Esophagus squamous epithelium (tissue), 5 donors: ENCODE measurements around the gene KIF7. TPM values are rescaled to one million over a fixed set of nuclear protein-coding genes. Genes with fewer than 3 reads are reported as not detected.

Experiments
- DNase-seq: peaks from one replicate; lab custom pipeline; 2025; lab: John Stamatoyannopoulos, UW
- H3K27ac ChIP-seq, 4 donors: fragments of 200-600 bp; sonication (generic); one replicate each; pipeline ENCODE4 v1.5.1; 2016 to 2019; ENCODE audit warnings: mild to moderate bottlenecking in 1 of 4
- H3K27me3 ChIP-seq, 4 donors: fragments of 200-600 bp; sonication (generic); 1 replicate in 3 of 4; 2 replicates in 1 of 4; pipeline versions ENCODE4 v1.5.1 to v1.6.0; 2017 to 2021; ENCODE audit warnings: antibody characterized with exemption in 1 of 4
- H3K36me3 ChIP-seq, 3 donors: fragments of 200-600 bp; sonication (generic); one replicate each; pipeline ENCODE4 v1.5.1; 2016 to 2019
- H3K4me1 ChIP-seq, 3 donors: fragments of 200-600 bp; sonication (generic); one replicate each; pipeline ENCODE4 v1.5.1; 2017 to 2019
- H3K4me3 ChIP-seq, 4 donors: fragments of 200-600 bp; sonication (generic); 1 replicate in 3 of 4; 2 replicates in 1 of 4; pipeline ENCODE4 v1.5.1; 2016 to 2019; ENCODE audit warnings: mild to moderate bottlenecking in 2 of 4, moderate library complexity in 1 of 4
- H3K9me3 ChIP-seq, 3 donors: fragments of 200-600 bp; sonication (generic); one replicate each; pipeline ENCODE4 v1.5.1; 2016 to 2019
- POLR2A ChIP-seq, 4 donors: fragments of 450-650 bp; IDR thresholded peaks; one replicate each; pipeline ENCODE4 v1.6.1; 2017; ENCODE audit warnings: antibody characterized with exemption in 4 of 4, mild to moderate bottlenecking in 4 of 4, moderate library complexity in 3 of 4
- WGBS, 2 donors: methylation state at CpG; one replicate each; pipeline ENCODE4 v1.1.5; 2018; 5-methylcytosine and 5-hydroxymethylcytosine counted together
- intact Hi-C: fragments of 100-400 bp; cut with DNase I; formaldehyde crosslinking; loops from one replicate; pipeline ENCODE4 v1.15.0; 2022
- total RNA-seq, 4 donors: library from RNA; depleted of rRNA; stranded (reverse); fragments of >200 nt; gene quantifications; one replicate each; pipeline ENCODE4 v1.1.0, GENCODE V29; 2016
- TF ChIP-seq, protein P1 (sequence below), 6 experiments: fragments of 450-650 bp in 4 of 6; fragments of 200-600 bp in 2 of 6; sonication (generic) in 2 of 6; IDR thresholded peaks; one replicate each; pipeline ENCODE4 v1.5.1; 2016 to 2019; ENCODE audit warnings: antibody characterized with exemption in 6 of 6, mild to moderate bottlenecking in 4 of 6, moderate library complexity in 4 of 6
- donor health status: DM: yes; HTN: yes; CAD: no.

The KIF7 gene
- total RNA-seq, 4 donors from 2014 or later = 0.35 to 3.4 (median 0.54) TPM

DNA sequence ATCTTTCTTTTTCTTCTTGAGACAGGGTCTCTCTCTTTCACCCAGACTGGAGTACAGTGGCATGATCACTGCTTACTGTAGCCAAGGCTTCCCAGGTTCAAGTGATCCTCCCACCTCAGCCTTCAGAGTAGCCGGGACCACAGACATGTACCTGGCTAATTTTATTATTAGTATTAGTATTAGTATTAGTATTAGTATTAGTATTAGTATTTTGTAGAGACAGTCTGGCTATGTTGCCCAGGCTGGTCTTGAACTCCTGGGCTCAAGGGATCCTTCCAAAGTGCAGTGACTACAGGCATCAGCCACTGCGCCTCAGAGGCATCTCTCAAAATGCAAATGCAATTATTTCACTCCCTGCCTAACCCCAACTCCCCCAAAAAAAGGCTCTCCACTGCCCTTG lies 1.7 kb downstream of the KIF7 start:
- TF ChIP-seq, protein P1, sequence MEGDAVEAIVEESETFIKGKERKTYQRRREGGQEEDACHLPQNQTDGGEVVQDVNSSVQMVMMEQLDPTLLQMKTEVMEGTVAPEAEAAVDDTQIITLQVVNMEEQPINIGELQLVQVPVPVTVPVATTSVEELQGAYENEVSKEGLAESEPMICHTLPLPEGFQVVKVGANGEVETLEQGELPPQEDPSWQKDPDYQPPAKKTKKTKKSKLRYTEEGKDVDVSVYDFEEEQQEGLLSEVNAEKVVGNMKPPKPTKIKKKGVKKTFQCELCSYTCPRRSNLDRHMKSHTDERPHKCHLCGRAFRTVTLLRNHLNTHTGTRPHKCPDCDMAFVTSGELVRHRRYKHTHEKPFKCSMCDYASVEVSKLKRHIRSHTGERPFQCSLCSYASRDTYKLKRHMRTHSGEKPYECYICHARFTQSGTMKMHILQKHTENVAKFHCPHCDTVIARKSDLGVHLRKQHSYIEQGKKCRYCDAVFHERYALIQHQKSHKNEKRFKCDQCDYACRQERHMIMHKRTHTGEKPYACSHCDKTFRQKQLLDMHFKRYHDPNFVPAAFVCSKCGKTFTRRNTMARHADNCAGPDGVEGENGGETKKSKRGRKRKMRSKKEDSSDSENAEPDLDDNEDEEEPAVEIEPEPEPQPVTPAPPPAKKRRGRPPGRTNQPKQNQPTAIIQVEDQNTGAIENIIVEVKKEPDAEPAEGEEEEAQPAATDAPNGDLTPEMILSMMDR (IDR thresholded peaks at IDR 0.05) = no peak
- no peak for TF ChIP-seq POLR2A (IDR thresholded peaks at IDR 0.05)
- no peaks in the 10 kb centered on the region for H3K9me3 ChIP-seq
- no peaks in the 10 kb centered on the region for H3K36me3 ChIP-seq
- WGBS, 2 donors = 82 to 93% methylated on average over 2 of the region's 2 CpGs
- H3K27ac ChIP-seq = no peak overlapping the region
- no peak overlapping the region for H3K4me3 ChIP-seq
- H3K4me1 ChIP-seq = peaks cover 9 to 20% (median 9%) of the 10 kb centered on the region in 3 donors
- peaks cover 0 to 31% (median 0%) of the 10 kb centered on the region in 4 donors for H3K27me3 ChIP-seq
- DNase-seq = no peak
- intact Hi-C loops = no loop called here

DNA sequence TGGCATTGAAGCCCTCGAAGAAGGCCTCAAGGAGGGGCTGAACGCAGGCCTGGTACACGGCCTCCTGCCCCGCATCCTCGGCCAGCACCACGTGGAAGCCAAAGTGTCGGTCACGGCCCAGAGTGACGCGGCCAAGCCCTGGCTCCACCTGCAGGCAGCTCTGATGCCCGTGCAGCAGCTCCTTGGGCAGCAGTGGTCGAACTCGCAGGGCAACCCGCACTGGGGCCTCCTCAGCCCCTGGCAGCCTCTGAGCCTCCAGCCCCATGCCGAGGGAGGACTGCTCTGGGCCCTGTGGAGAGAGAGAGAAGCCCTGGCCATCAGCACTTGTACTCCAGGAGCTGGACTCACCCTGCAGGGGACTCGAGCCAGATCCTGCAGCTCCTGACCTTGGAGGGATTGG lies 2.6 kb downstream of the KIF7 start:
- DNase-seq = no peak
- no peak for TF ChIP-seq POLR2A (IDR thresholded peaks at IDR 0.05)
- TF ChIP-seq, protein P1 (IDR thresholded peaks at IDR 0.05) = no peak

DNA sequence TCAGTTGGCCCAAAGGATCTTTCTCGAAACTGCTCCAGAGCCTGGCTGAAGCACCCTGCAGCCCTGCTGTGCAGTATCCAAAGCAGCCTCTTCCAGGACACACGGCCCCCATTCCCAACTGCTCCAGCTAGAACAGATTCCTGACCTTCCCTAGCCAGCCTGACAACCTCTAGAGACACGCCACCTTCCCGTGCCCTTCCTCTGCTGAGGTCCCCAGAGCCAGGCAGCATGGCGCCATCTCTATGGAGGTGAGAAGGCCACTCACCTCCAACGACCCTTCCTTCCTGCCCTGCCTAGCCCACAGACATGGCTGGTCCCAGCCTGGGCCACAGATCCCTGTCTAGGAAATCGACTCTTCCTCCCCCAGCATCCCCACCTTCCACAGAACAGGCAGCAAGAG lies 3.1 kb downstream of the KIF7 start:
- intact Hi-C loops = no loop called here
- WGBS, 2 donors = 80 to 84% methylated on average over 4 to 6 of the region's 7 CpGs

More for the DNA sequence above, 2.6 kb downstream of the KIF7 start:
- Histone ChIP-seq H3K4me1 (peaks cover 9 to 20% (median 9%) of the 10 kb centered on the region in 3 donors), H3K27me3 (peaks cover 0 to 31% (median 0%) of the 10 kb centered on the region in 4 donors), H3K4me3 (no peak overlapping the region), H3K36me3 (no peaks in the 10 kb centered on the region), H3K27ac (no peak overlapping the region), H3K9me3 (no peaks in the 10 kb centered on the region)
- 83% methylated on average over 1 to 3 of the region's 16 CpGs for WGBS, 2 donors
- intact Hi-C loops = no loop called here

DNA sequence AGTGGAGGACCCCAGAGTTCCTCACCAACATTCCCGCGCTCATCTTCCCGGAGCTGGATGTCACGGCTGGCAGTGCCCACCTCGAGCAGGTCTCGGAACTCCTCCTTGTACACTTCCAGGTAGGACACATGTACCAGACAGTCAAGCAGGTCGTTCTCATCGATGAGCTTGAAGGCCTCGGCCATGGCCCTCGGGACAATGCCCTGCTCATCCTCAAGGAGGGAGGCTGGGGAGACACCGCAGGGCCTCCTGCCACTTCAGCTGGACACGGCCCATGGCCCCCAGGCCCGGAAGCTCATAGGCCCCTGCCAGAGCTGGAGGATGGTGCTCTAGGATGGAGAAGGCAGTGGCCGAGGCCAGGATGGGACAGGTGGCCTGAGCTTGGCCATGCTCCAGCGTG lies 5.6 kb downstream of the KIF7 start:
- H3K27me3 ChIP-seq = peaks cover 0 to 14% (median 0%) of the 10 kb centered on the region in 4 donors
- H3K4me3 ChIP-seq = no peak overlapping the region
- H3K4me1 ChIP-seq = peaks cover 3 to 15% (median 6%) of the 10 kb centered on the region in 3 donors
- H3K9me3 ChIP-seq = no peaks in the 10 kb centered on the region
- no peak for TF ChIP-seq POLR2A (IDR thresholded peaks at IDR 0.05)
- TF ChIP-seq, protein P1 (IDR thresholded peaks at IDR 0.05) = no peak
- intact Hi-C loops = no loop called here
- H3K27ac ChIP-seq = no peak overlapping the region
- WGBS, 2 donors = 73 to 96% methylated on average over 3 to 7 of the region's 15 CpGs
- no peak for DNase-seq
- no peaks in the 10 kb centered on the region for H3K36me3 ChIP-seq

More for the DNA sequence above, 3.1 kb downstream of the KIF7 start:
- H3K36me3 ChIP-seq = no peaks in the 10 kb centered on the region
- no peak overlapping the region for H3K4me3 ChIP-seq
- no peak for DNase-seq
- TF ChIP-seq, protein P1 (IDR thresholded peaks at IDR 0.05) = no peak
- no peak for TF ChIP-seq POLR2A (IDR thresholded peaks at IDR 0.05)
- H3K9me3 ChIP-seq = no peaks in the 10 kb centered on the region
- peaks cover 0 to 35% (median 0%) of the 10 kb centered on the region in 4 donors for H3K27me3 ChIP-seq
- peaks cover 9 to 24% (median 9%) of the 10 kb centered on the region in 3 donors for H3K4me1 ChIP-seq
- H3K27ac ChIP-seq = no peak overlapping the region

DNA sequence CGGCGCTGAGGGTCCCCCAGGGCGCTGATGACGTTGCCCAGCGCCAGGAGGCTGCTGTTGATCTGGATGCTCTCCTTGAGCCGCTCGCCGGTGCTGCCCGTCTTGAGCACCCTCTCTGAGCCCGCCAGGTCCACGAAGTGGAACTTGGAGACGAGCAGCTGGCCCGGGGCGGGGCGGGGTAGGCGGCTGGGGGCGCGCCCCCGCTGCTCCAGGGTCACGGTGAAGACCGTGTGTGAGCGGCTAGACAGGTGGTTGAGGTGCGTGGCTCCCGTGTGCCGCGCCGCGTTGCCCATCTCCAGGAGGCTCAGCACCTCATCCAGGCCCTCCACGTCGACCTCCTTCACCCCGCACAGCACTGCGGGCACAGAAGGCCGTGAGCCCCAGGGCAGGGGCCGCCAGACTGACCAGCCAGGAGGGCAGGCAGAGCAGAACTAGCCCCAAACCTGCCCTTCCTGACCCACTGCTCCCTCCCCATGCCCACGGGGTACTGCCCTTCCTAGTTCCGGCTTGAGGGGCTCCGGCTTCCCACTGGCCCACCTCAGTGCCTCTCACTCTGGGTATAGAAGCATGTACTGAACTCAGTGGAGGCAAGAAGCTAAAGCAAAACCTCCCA lies 6.1 kb downstream of the KIF7 start:
- Histone ChIP-seq H3K36me3 (no peaks in the 10 kb centered on the region), H3K4me1 (peaks cover 0 to 9% (median 0%) of the 10 kb centered on the region in 3 donors), H3K27me3 (peaks cover 0 to 8% (median 0%) of the 10 kb centered on the region in 4 donors), H3K27ac (no peak overlapping the region), H3K4me3 (no peak overlapping the region), H3K9me3 (no peaks in the 10 kb centered on the region)
- DNase-seq = no peak
- TF ChIP-seq POLR2A (IDR thresholded peaks at IDR 0.05) = no peak
- TF ChIP-seq, protein P1 (IDR thresholded peaks at IDR 0.05) = no peak
- intact Hi-C loops = no loop called here
- 98% methylated on average over 7 of the region's 37 CpGs; no CpG with 5 or more reads in 1 of the 2 donors for WGBS, 2 donors
